T-helper 17 cell (primary cell): ENCODE data around the gene MTG2. TPM values are rescaled to one million over a fixed set of nuclear protein-coding genes. Genes with fewer than 3 reads are reported as not detected.

ENCODE experiments used
- ATAC-seq: fragments of 150-1000 bp; cut with Tn5 transposase; 2 replicates; pipeline ENCODE4 v1.10.0; 2021; ENCODE audit warnings: mild to moderate bottlenecking, moderate library complexity
- DNase-seq, 3 donors: peaks; one replicate each; pipeline versions ENCODE4 v3.0.0 to v3.0.0-alpha.2; 2020 to 2021
- H3K9me3 ChIP-seq: one replicate; pipeline ENCODE4 v1.7.0; 2013; ENCODE audit warnings: low read length, mild to moderate bottlenecking; ENCODE audit not compliant: control insufficient read depth, poor library complexity, severe bottlenecking
- H3K27ac Mint-ChIP-seq: one replicate; pipeline ENCODE4 v1.8.0; 2022; ENCODE audit warnings: mild to moderate bottlenecking, moderate library complexity, mixed read lengths
- H3K27me3 Mint-ChIP-seq: one replicate; pipeline ENCODE4 v1.8.0; 2022; ENCODE audit warnings: mixed read lengths
- H3K36me3 Mint-ChIP-seq: one replicate; pipeline ENCODE4 v1.8.0; 2022; ENCODE audit warnings: low read depth, mixed read lengths
- H3K4me1 Mint-ChIP-seq: one replicate; pipeline ENCODE4 v1.8.0; 2022; ENCODE audit warnings: mild to moderate bottlenecking, mixed read lengths
- H3K4me3 Mint-ChIP-seq: one replicate; pipeline ENCODE4 v1.8.0; 2022; ENCODE audit warnings: mild to moderate bottlenecking, moderate library complexity, mixed read lengths
- total RNA-seq, 4 donors: library from RNA in 2 of 4; stranded (reverse) in 2 of 4; gene quantifications; one replicate each; pipeline ENCODE4 v1.2.3 and lab custom pipeline; 2022 to 2026

MTG2 gene
- total RNA-seq, 2 donors from 2014 or later, result 13.8 to 14.3 TPM

DNA sequence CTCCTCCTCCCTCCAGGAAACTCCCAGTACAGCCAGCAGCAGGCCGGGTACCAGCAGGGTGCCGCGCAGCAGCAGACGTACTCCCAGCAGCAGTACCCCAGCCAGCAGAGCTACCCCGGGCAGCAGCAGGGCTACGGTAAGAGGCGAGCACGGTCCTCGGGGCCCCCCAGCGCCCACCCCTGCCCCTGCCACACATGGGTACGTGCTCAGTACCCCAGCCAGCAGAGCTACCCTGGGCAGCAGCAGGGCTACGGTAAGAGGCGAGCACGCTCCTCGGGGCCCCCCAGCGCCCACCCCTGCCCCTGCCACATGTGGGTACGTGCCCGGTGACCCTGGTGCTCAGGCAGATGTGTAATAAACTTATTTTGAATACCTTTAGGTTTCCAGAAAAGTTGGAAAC, 10.2 kb upstream of the MTG2 start:
- no peak overlapping the region for H3K4me3 Mint-ChIP-seq
- no peak overlapping the region for H3K27ac Mint-ChIP-seq
- H3K36me3 Mint-ChIP-seq, result peaks cover 8% of the 10 kb centered on the region
- no peak for ATAC-seq
- H3K27me3 Mint-ChIP-seq, result no peaks in the 10 kb centered on the region
- no peak for DNase-seq
- H3K4me1 Mint-ChIP-seq, result no peaks in the 10 kb centered on the region
- H3K9me3 ChIP-seq, result no peaks in the 10 kb centered on the region

DNA sequence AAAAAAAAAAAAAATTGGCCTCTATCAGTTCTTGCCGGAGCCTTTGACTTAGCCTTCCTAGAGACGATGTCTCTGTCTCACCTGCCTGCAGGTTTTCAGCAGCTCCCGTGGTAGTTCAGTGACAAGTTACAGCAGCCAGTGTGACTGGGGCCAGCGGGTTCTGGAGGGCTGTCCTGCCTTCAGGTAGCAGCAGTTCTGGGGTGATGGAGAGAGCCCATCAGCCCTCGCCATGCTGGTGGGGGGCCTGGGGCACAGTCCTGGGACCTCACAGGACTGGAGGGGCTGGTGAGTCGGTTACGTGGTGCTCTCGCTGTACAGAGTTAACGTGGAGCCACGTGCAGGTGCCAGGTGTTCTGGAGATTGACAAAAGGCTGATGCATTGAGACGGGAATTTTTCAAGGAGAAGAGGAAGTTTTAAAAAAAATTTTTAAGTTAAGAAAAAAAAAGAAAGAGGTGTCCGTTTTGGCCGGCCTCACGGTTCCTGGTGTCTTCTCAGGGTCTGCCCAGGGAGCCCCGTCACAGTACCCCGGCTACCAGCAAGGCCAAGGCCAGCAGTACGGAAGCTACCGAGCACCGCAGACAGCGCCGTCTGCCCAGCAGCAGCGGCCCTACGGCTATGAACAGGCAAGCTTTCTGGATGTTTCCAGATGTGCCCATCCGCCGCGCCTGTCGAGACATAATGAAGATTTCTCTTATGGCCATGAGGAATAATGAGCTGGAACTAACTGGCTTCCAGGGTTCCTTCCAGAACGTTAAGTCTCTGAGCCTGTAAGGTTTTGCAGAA, 8.6 kb upstream of the MTG2 start:
- H3K9me3 ChIP-seq, result no peaks in the 10 kb centered on the region
- H3K36me3 Mint-ChIP-seq, result peaks cover 8% of the 10 kb centered on the region
- no peaks in the 10 kb centered on the region for H3K4me1 Mint-ChIP-seq
- ATAC-seq (no peak), DNase-seq (no peak)
- no peak overlapping the region for H3K27ac Mint-ChIP-seq
- H3K27me3 Mint-ChIP-seq, result no peaks in the 10 kb centered on the region
- H3K4me3 Mint-ChIP-seq, result peak overlapping the region; percentile 12

DNA sequence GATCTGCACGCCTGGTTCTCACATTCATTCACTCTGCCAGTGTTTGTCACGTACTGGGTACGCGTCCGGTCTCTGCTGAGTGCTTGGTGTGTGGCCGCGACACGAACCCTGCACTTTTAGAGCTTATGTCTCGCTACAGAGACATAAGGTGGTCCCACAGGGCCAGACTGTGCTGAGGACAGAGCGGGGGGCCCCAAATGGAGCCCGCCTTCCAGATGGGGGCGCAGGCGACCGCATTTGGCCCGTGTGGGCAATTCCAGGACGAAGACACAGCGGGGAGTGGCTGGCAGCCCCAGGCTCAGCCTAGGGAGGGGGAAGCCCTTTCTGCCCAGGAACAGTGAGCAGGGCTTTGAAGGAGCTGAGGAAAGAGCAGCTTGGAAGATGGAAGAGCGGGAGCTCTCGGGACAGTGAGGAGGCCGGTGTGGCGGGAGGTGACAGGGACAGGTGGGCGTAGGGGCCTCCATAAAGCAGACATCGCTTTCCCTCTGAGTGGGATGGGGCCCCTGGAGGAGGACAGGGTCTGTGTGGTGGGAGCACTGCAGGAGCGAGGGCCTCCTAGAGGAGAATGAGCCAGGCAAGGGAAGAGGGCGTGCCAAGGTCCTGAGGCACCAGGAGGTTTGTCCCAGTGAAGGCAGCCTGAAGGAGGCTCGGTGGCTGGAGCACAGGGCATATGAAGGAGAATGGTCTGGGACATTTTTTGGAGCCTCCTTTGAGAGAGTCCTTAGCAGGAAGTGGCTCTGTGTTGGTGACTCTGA, 7.8 kb upstream of the MTG2 start:
- no peaks in the 10 kb centered on the region for H3K9me3 ChIP-seq
- ATAC-seq (no peak), DNase-seq (no peak)
- peaks cover 8% of the 10 kb centered on the region for H3K36me3 Mint-ChIP-seq
- no peaks in the 10 kb centered on the region for H3K27me3 Mint-ChIP-seq
- H3K4me3 Mint-ChIP-seq, result no peak overlapping the region
- H3K27ac Mint-ChIP-seq, result no peak overlapping the region
- no peaks in the 10 kb centered on the region for H3K4me1 Mint-ChIP-seq

DNA sequence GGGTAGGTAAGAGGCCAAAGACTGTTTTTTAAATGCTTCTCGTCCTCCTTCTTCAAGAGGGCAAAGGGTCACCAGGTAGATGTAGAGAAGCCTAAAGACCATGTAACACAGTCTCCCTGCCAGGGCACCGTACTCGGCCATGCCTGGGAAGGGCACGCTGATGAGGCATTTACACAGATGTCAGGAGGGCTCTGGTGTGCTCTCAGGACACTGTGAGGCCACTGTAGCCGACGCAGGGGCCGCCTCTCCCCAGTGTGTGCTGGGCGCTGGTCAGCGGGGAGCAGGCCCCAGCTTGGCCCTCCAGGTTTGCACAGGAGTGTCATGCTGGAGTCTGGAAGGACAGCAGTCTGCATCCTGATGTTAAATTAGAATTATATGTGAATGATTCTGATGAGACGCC, 7.1 kb upstream of the MTG2 start:
- Mint-ChIP-seq H3K27me3 (no peaks in the 10 kb centered on the region), H3K4me3 (no peak overlapping the region), H3K27ac (peak overlapping the region; percentile 47), H3K4me1 (no peaks in the 10 kb centered on the region), H3K36me3 (peaks cover 8% of the 10 kb centered on the region)
- ATAC-seq, result no peak
- no peaks in the 10 kb centered on the region for H3K9me3 ChIP-seq
- no peak for DNase-seq

DNA sequence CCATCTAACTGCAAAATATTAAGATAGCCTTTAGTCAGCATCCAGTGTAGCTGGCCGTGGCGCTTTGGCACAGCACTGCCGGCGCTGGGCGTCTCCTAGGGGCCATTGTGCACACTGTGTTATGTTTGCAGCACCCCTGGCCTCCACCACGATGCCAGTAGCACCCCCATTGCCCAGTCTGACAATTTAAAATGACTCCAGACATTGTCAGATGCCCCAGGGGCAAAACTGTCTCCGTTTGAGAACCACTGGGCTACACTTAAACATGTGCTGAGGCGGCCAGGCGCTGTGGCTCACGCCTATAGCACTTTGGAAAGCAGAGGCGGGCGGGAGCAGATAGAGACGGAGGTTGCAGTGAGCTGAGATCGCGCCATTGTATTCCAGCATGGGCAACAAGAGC, 6.0 kb upstream of the MTG2 start:
- no peak overlapping the region for H3K4me3 Mint-ChIP-seq
- H3K27ac Mint-ChIP-seq, result peak overlapping the region; percentile 47

DNA sequence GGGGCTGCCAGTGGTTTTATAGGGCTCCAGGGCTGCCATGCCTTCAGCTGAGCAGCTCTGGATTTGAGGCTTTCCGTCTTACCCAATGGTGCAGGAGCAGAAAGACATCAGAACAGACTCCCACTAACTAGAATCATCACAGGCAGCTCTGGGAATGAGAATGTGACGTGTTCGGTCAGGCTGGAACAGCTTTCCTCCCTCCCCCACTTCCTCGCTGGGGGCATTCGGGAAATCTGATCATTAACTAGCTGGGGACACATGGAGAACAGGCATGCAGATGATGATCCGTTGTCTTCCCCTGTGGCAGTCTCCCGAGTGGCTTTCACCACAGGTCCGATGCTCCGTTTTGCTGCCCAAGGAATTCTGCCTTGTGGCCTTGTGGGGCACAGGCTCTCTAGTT, 5.5 kb upstream of the MTG2 start:
- no peaks in the 10 kb centered on the region for H3K9me3 ChIP-seq
- H3K27ac Mint-ChIP-seq, result peak overlapping the region; percentile 47
- H3K27me3 Mint-ChIP-seq, result no peaks in the 10 kb centered on the region
- no peak for DNase-seq
- no peak for ATAC-seq
- H3K4me3 Mint-ChIP-seq, result no peak overlapping the region
- H3K4me1 Mint-ChIP-seq, result peaks cover 2% of the 10 kb centered on the region
- H3K36me3 Mint-ChIP-seq, result peaks cover 8% of the 10 kb centered on the region

More for the DNA sequence above, 6.0 kb upstream of the MTG2 start:
- H3K9me3 ChIP-seq, result no peaks in the 10 kb centered on the region
- DNase-seq, result no peak
- no peak for ATAC-seq
- Mint-ChIP-seq H3K4me1 (peaks cover 2% of the 10 kb centered on the region), H3K36me3 (peaks cover 8% of the 10 kb centered on the region), H3K27me3 (no peaks in the 10 kb centered on the region)

DNA sequence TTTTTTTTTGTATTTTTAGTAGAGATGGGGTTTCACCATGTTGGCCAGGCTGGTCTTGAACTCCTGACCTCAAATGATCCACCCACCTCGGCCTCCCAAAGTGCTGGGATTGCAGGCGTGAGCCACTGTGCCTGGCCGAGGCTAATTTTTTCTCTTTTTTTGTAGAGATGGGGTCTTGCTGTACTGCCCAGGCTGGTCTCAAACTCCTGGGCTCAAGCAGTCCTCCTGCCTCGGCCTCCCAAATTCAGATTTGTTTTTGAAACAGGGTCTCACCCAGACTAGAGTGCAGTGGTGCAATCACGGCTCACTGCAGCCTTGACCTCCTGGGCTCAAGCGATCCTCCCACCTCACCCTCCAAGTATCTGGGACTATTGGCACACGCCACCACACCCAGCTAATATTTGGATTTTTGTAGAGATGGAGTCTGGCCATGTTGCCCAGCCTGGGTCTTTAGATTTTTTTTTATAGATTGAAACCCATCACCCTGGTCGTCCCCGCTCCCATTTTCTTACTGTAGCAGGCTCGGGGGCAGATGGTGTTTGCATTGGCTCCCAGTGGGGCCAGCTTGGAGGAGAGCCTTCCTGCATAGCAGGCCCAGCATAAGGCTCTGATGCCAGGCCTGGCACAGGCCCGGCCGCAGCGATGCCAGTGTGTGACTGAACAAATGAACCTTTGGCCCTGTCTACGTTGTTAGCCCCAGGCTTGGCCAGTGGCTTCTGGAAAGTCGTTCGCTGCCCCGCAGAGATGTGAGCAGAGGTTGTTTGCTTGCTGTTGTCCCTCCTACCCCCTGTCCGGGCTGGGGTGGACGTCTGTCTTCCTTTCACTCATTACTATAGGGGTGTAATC, 4.3 kb upstream of the MTG2 start:
- ATAC-seq (no peak), DNase-seq (no peak)
- no peaks in the 10 kb centered on the region for H3K27me3 Mint-ChIP-seq
- H3K4me1 Mint-ChIP-seq, result peaks cover 4% of the 10 kb centered on the region
- no peak overlapping the region for H3K27ac Mint-ChIP-seq
- H3K36me3 Mint-ChIP-seq, result peaks cover 8% of the 10 kb centered on the region
- no peak overlapping the region for H3K4me3 Mint-ChIP-seq
- no peaks in the 10 kb centered on the region for H3K9me3 ChIP-seq

DNA sequence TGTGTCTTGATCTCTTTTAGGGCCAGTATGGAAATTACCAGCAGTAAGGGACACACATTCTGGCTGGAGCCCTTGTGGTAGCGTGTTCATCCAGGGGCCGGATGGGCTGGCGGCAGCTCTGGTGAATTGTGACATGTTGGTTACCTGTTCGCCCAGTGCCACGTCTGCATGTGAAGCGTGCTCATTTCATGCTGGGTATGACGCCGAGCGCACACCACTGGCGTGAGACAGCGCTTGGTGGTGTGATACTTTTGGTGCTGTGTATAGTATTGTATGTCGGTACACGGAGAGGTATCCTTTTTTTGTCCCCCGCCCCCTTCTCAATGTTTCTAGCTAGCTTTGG, 3.7 kb upstream of the MTG2 start:
- Mint-ChIP-seq H3K4me1 (peaks cover 9% of the 10 kb centered on the region), H3K4me3 (no peak overlapping the region), H3K27ac (no peak overlapping the region), H3K36me3 (peaks cover 5% of the 10 kb centered on the region), H3K27me3 (no peaks in the 10 kb centered on the region)
- DNase-seq, result no peak
- H3K9me3 ChIP-seq, result no peaks in the 10 kb centered on the region
- no peak for ATAC-seq

DNA sequence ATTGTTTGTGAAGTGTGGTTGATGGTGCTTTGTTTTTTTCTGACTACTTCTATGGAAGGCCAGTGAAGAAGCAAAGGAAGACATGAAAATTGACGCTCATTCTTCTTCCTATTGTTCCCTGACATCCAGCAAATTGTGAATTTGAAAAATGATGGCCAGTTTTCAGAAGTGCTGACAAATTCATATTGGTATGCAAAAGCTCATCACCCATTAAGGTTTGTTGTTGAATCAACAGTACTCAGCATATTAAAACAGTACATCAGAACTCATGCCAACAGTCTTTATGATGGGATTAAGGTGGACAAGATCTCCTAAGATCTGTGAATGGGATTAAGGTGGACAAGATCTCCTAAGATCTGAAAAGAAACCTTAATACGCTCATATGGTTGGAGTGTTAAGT, 1.0 kb upstream of the MTG2 start:
- Mint-ChIP-seq H3K27ac (peak overlapping the region; percentile 93), H3K4me3 (peak overlapping the region; percentile 90), H3K36me3 (no peaks in the 10 kb centered on the region), H3K27me3 (no peaks in the 10 kb centered on the region), H3K4me1 (peaks cover 21% of the 10 kb centered on the region)
- DNase-seq (no peak), ATAC-seq (no peak)
- no peaks in the 10 kb centered on the region for H3K9me3 ChIP-seq

DNA sequence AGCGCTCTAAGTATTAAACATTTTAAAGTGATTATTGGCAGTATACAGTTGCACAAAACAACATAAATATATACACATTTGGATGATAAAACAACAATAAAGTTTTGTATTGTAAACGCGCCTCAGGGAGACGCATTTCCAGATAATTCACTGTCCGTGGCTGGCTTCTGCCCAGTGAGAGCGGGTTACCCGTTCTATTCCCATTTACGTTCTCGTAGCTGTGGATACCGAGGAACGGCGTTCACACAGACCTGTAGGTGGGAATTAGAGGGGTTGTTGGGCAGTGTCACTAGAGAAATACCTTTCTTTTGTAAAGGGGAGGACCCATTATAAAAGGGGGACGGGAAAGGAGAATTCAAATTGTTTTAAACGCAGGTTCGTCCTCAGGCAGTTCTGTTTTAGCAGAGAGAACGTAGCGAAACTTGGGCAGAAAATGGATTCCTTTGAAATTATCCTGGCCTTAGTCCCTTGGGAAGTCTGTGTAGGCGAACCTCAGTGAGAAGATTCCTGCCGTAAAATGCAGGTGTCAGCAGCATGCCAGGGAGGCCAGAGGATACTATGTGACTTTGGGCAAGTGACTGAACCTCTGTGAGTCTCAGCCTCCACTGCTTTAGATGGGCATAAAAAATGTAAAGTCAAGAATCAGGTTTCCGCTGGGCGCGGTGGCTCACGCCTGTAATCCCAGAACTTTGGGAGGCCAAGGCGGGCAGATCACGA, 756 bp downstream of the MTG2 start:
- Mint-ChIP-seq H3K27ac (peak overlapping the region; percentile 93), H3K27me3 (no peaks in the 10 kb centered on the region), H3K4me1 (peaks cover 30% of the 10 kb centered on the region), H3K36me3 (no peaks in the 10 kb centered on the region), H3K4me3 (peak overlapping the region; percentile 90)
- no peak for ATAC-seq
- no peak for DNase-seq
- H3K9me3 ChIP-seq, result no peaks in the 10 kb centered on the region

DNA sequence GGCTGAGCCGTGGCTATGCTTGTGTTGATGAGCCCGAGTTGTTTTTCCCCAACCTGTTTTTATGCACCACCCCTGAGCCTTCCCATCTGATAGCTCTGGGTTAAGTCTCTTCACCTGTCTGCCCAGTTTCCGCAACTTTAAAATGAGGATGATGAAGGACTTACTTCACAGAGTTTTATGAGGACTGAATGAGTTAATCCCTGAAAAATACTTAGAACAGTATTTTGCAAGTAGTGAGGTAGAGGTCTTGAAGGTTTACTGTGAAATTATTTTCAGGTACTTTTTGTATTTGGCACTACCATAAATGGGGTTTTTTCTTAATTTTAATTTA, 3.2 kb downstream of the MTG2 start:
- H3K27me3 Mint-ChIP-seq, result no peaks in the 10 kb centered on the region
- DNase-seq (no peak), ATAC-seq (no peak)
- H3K36me3 Mint-ChIP-seq, result peaks cover 2% of the 10 kb centered on the region
- no peak overlapping the region for H3K27ac Mint-ChIP-seq
- H3K4me3 Mint-ChIP-seq, result no peak overlapping the region
- H3K4me1 Mint-ChIP-seq, result peaks cover 35% of the 10 kb centered on the region
- H3K9me3 ChIP-seq, result no peaks in the 10 kb centered on the region

DNA sequence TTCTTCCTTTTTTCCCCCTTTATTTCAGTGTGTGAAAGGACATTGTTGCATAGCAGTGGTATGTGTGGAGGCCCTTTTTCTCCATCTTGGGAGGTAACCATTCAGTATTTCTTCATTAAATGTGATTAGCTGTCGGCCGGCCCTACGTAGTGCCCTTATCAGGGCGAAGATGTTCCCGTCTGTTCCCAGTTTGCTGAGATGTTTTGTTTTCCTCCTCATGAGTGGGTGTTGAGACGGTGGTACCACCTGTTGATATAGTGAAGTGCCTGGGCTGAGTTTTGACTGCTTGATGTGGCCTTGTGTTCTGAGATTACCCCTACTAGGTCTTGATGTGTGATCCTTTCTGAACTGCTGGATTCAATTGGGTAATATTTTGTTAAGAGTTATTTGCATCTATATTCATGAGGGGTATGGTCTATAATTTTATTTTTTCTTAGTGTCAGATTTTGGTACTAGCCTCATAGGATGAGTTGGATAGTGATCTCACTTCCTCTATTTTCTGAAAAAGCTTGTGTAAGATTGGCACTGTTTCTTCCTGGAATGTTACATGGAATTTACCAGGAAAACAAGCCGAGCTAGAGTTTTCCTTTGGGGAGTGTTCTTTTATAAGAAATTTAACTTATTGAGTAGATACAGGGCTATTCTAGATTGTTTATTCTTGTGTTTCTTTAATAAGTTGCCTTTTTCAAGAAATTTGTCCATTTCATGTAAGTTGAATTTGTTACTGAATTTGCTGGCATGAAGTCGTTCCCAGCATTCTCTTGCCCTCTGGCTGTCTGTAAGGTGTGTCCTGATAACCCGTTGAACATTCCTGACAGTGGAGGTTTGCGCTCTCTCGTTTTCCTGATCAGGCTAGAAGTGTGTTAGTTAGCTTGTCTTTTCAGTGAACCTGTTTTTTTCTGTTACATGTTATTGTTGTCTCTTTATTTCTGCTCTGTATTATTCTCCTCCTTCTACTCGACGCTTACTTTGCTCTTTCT, 4.3 kb downstream of the MTG2 start:
- no peak for DNase-seq
- ATAC-seq, result no peak
- H3K9me3 ChIP-seq, result no peaks in the 10 kb centered on the region
- Mint-ChIP-seq H3K27ac (peak overlapping the region; percentile 8), H3K36me3 (peaks cover 2% of the 10 kb centered on the region), H3K4me1 (peaks cover 33% of the 10 kb centered on the region), H3K4me3 (no peak overlapping the region), H3K27me3 (no peaks in the 10 kb centered on the region)
